ENCODE data around the gene TP53I13. TPM values are rescaled to one million over a fixed set of nuclear protein-coding genes. Genes with fewer than 3 reads are reported as not detected.
"Not testable (repeated sequence)": the region's sequence is repeated elsewhere in the genome, so short reads cannot be mapped to it uniquely, and the experiment has no call there.

Gene TP53I13
- total RNA-seq, 1 donor from 2014 or later: 51.9 TPM

DNA sequence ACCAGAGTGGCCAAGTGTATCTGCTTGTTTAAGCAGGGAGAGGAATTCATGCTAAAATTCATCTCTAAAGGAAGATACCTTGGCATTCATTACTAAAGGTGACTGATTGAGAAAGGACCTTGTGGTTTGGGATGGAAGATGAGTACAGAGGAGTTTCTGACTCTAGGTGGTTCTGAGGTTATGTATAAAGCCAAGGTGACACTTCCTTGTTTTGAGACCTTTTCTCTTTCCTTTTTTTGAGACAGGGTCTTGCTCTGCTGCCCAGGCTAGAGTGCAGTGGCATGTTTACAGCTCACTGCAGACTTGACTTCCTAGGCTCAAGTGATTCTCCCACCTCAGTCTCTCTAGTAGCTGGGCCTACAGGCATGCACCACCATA, 10.8 kb upstream of the TP53I13 start:
- TF ChIP-seq, protein P1, sequence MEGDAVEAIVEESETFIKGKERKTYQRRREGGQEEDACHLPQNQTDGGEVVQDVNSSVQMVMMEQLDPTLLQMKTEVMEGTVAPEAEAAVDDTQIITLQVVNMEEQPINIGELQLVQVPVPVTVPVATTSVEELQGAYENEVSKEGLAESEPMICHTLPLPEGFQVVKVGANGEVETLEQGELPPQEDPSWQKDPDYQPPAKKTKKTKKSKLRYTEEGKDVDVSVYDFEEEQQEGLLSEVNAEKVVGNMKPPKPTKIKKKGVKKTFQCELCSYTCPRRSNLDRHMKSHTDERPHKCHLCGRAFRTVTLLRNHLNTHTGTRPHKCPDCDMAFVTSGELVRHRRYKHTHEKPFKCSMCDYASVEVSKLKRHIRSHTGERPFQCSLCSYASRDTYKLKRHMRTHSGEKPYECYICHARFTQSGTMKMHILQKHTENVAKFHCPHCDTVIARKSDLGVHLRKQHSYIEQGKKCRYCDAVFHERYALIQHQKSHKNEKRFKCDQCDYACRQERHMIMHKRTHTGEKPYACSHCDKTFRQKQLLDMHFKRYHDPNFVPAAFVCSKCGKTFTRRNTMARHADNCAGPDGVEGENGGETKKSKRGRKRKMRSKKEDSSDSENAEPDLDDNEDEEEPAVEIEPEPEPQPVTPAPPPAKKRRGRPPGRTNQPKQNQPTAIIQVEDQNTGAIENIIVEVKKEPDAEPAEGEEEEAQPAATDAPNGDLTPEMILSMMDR (IDR thresholded peaks at IDR 0.05): no peak
- intact Hi-C loops (cut with DNase I): no loop called here
- DNase-seq (no peak), ATAC-seq (no peak)
- peaks cover 4% of the 10 kb centered on the region for H3K36me3 ChIP-seq
- H3K4me3 ChIP-seq: no peak overlapping the region
- no peaks in the 10 kb centered on the region for H3K27me3 ChIP-seq
- peaks cover 15% of the 10 kb centered on the region for H3K4me1 ChIP-seq
- H3K27ac ChIP-seq: no peak overlapping the region
- H3K9me3 ChIP-seq: no peaks in the 10 kb centered on the region

DNA sequence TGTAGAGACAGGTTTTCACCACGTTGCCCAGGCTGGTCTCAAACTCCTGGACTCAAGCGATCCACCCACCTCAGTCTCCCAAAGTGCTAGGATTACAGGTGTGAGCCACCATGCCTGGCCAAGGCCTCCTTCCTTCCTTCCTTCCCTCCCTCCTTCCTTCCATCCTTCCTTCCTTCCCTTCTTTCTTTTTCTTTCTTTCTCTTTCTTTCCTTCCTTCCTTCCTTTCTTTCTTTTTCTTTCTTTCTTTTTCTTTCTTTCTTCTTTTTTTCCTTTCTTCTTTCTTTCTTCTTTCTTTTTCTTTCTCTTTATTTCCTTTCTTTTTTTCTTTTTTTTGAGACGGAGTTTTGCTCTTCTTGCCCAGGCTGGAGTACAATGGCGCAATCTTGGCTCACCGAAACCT, 10.4 kb upstream of the TP53I13 start:
- H3K4me1 ChIP-seq: peaks cover 17% of the 10 kb centered on the region
- intact Hi-C loops (cut with DNase I); H3K9me3 ChIP-seq; H3K27me3 ChIP-seq; ATAC-seq; H3K27ac ChIP-seq; H3K4me3 ChIP-seq; DNase-seq; H3K36me3 ChIP-seq: not testable (repeated sequence)

DNA sequence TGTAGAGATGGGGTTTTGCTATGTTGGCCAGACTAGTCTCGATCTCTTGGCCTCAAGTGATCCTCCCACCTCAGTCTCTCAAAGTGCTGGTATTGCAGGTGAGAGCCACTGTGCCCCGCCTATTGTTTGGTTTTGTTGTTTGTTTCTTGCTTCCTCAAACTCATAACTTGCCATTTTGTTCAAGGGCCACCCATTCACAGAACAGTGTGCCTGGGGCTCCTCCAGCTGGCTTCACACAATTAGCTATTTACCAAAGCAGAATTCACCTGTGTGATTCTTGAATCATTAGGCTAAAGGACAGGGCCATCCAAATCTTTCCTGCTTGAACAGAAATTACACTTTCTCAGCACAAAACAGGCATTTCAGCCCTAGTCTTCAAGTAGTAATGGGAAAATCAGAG, 8.9 kb upstream of the TP53I13 start:
- Histone ChIP-seq H3K9me3 (no peaks in the 10 kb centered on the region), H3K4me1 (peaks cover 23% of the 10 kb centered on the region), H3K4me3 (no peak overlapping the region), H3K27me3 (no peaks in the 10 kb centered on the region), H3K36me3 (peaks cover 5% of the 10 kb centered on the region), H3K27ac (no peak overlapping the region)
- ATAC-seq: no peak
- intact Hi-C loops (cut with DNase I): no loop called here
- TF ChIP-seq, protein P1 (IDR thresholded peaks at IDR 0.05): no peak
- no peak for DNase-seq

DNA sequence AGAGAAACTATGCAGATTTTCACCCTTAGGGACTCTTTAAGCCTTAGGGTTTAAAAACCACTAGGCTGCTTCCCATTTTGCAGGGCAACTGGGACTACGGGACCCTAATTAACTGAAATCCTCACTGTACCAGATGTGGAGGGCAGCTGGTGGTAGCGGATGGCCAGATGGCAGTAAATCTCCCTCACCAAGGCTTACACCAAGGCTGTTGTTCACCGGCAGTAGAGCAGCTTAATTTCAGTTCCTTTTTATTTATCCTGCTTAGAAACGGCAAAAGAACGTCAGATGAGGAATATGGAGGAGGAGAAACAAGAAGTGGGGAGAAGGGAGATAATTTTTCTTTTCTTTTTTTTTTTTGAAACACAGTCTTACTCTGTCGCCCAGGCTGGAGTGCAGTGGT, 8.2 kb upstream of the TP53I13 start:
- Histone ChIP-seq H3K27ac (peak overlapping the region; percentile 11), H3K36me3 (peaks cover 5% of the 10 kb centered on the region), H3K4me1 (peaks cover 29% of the 10 kb centered on the region), H3K9me3 (no peaks in the 10 kb centered on the region), H3K4me3 (no peak overlapping the region), H3K27me3 (no peaks in the 10 kb centered on the region)
- TF ChIP-seq, protein P1 (IDR thresholded peaks at IDR 0.05): no peak
- DNase-seq (no peak), ATAC-seq (peak; percentile 61)
- intact Hi-C loops (cut with DNase I): no loop called here

DNA sequence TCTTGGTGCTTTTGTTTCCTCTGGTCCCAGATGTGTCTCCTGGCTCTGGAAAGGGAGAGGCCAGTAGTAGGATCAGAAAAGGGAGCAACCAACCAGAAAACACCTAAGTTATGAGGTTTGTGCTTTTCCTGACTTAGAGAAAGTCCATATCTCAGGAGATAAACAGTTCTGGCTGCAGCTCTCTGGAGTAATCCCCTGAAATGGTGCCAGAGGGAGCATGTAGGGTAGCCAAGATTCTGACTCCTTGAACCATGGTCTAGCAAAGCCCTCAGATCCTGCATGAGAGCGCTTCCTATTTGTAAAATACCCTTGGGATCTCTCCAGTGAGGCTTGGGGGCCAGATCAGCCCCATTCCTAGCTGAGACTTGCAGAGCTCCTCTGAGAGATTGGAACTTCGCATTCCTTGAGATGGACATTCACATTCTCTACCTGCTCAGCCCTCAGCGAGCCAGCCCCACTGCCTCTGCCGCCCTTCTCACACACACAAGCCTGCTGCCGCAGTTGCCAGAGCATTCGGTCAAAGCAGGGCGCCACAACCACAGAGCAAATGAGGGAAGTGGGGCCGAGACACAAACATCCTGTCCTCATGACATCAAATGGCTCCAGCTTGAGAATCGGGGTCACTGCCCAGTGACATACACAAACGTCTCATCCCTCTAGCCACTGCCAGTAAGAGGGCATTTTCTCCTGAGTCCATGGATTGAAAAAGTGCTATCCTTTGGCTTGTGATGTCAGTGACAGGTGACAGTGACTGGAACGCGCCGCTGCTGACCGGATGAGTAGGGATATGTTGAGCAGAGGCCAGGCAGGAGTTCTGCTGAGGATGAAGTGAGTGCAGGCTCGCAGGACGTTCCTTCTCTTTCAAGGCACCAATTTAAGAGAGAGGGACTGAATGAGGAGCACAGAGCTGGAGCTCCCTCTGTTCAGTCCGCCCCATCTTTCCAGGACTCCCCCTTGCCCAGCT, 6.7 kb upstream of the TP53I13 start:
- Histone ChIP-seq H3K27ac (peak overlapping the region; percentile 26), H3K36me3 (peaks cover 5% of the 10 kb centered on the region), H3K9me3 (no peaks in the 10 kb centered on the region), H3K4me3 (no peak overlapping the region), H3K4me1 (peaks cover 42% of the 10 kb centered on the region), H3K27me3 (no peaks in the 10 kb centered on the region)
- TF ChIP-seq, protein P1 (IDR thresholded peaks at IDR 0.05): no peak
- DNase-seq (peak; percentile 65), ATAC-seq (peak; percentile 6)
- intact Hi-C loops (cut with DNase I): no loop called here

DNA sequence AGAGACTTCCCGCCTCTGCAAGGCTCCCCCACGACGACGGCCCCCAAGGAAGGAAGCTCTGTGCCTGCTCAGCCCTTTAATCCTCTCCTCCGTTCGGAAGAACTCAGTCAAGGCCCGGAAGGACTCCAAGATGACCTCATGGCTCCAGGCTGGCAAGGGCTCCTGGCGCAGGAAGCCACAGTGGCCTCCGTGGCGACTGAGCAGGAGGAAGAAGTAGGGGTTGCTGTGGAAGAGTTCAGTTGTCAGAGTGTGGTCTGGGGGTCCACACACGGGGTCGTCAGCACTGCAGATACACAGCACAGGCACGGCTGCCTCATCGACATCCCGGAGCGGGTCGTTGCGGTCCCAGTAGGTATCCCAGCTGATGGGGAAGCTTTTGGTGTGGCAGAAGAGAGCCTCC, 5.9 kb upstream of the TP53I13 start:
- H3K4me3 ChIP-seq: no peak overlapping the region
- peak overlapping the region; percentile 26 for H3K27ac ChIP-seq
- intact Hi-C loops (cut with DNase I): no loop called here
- no peaks in the 10 kb centered on the region for H3K9me3 ChIP-seq
- H3K27me3 ChIP-seq: no peaks in the 10 kb centered on the region
- peaks cover 5% of the 10 kb centered on the region for H3K36me3 ChIP-seq
- ATAC-seq (no peak), DNase-seq (peak; percentile 57)
- TF ChIP-seq, protein P1 (IDR thresholded peaks at IDR 0.05): no peak
- H3K4me1 ChIP-seq: peaks cover 42% of the 10 kb centered on the region

All from upper lobe of right lung (tissue), 1 donor.